Fibroblast of lung (primary cell): ENCODE results near the gene MRPS27.

Experiments
- CTCF ChIP-seq, 2 donors: IDR thresholded peaks in 1 of 2; conservative IDR thresholded peaks in 1 of 2; 1 replicate in 1 of 2; 2 replicates in 1 of 2; pipeline ENCODE4 v1.5.1; 2011 to 2012; ENCODE audit warnings: low read length in 2 of 2, control low read depth in 1 of 2, inconsistent platforms in 1 of 2, low read depth in 1 of 2, mild to moderate bottlenecking in 1 of 2
- EZH2 ChIP-seq: IDR thresholded peaks from 2 replicates; pipeline ENCODE4 v1.5.1; 2012; ENCODE audit warnings: low read length, control low read depth, mild to moderate bottlenecking; ENCODE audit errors: missing control alignments

- TF ChIP-seq CTCF (conservative IDR thresholded peaks at IDR 0.05 in 1 of 2, IDR thresholded peaks at IDR 0.05 in 1 of 2; ENCODE audit: low read depth in 1 of 2, low read length in 2 of 2) (no peak), EZH2 (no peak)
Observed at GRCh38 chr5:72252008-72252407, 68.0 kb downstream of the MRPS27 start.
